IMR-90 (cell line): ENCODE measurements around the gene SMCO3. TPM values are rescaled to one million over a fixed set of nuclear protein-coding genes. Genes with fewer than 3 reads are reported as not detected.

ENCODE experiments used
- ATAC-seq: fragments of 200-7000 bp; cut with Tn5 transposase; 2 replicates; pipeline ENCODE4 v1.9.1; 2020; ENCODE audit warnings: low read depth, mild to moderate bottlenecking, moderate library complexity
- BruUV-seq: library from RNA; stranded (reverse); fragments of 400-500 nt; replicated peaks from 2 replicates; lab custom pipeline; 2021; lab: Mats Ljungman, UMichigan
- CTCF ChIA-PET: fragments of 300-600 bp; formaldehyde crosslinking; extraction: SDS; loops from one replicate; lab custom pipeline; 2021; ENCODE audit warnings: antibody characterized with exemption; lab: Yijun Ruan, JAX
- POLR2A ChIA-PET: fragments of 300-600 bp; sonication (Branson Sonifier 250); formaldehyde crosslinking; loops from one replicate; lab custom pipeline; 2022; ENCODE audit warnings: antibody characterized with exemption; ENCODE audit not compliant: unreplicated experiment; lab: Charles Lee
- DNase-seq: peaks from one replicate; pipeline ENCODE4 v3.0.0; 2013
- H2AFZ ChIP-seq: replicated peaks from 2 replicates; pipeline ENCODE3; 2013; ENCODE audit warnings: low read length, mild to moderate bottlenecking; ENCODE audit not compliant: poor library complexity
- H2AK5ac ChIP-seq: 2 replicates; pipeline ENCODE4 v1.6.1; 2013; ENCODE audit warnings: low read depth, low read length, inconsistent platforms
- H2AK9ac ChIP-seq: replicated peaks from 2 replicates; pipeline ENCODE3; 2013; ENCODE audit warnings: mild to moderate bottlenecking, low read depth, low read length, moderate library complexity; ENCODE audit not compliant: poor library complexity
- H2BK120ac ChIP-seq: 2 replicates; pipeline ENCODE4 v1.6.1; 2013; ENCODE audit warnings: low read depth, low read length, inconsistent platforms
- H2BK15ac ChIP-seq: 3 replicates; pipeline ENCODE4 v1.6.1; 2013; ENCODE audit warnings: low read depth, low read length, inconsistent platforms
- H2BK20ac ChIP-seq: 2 replicates; pipeline ENCODE4 v1.6.1; 2013; ENCODE audit warnings: low read depth, mild to moderate bottlenecking, inconsistent platforms, low read length, moderate library complexity
- H2BK5ac ChIP-seq: 2 replicates; pipeline ENCODE4 v1.6.1; 2013; ENCODE audit warnings: mild to moderate bottlenecking, low read depth, low read length, inconsistent platforms; ENCODE audit not compliant: poor library complexity, severe bottlenecking
- H3K14ac ChIP-seq: replicated peaks from 2 replicates; pipeline ENCODE4 v1.6.1; 2013; ENCODE audit warnings: low read depth, low read length, inconsistent platforms
- H3K18ac ChIP-seq: 2 replicates; pipeline ENCODE4 v1.6.1; 2013; ENCODE audit warnings: low read depth, low read length, control low read depth
- H3K23ac ChIP-seq: 2 replicates; pipeline ENCODE4 v1.6.1; 2013; ENCODE audit warnings: low read depth, low read length, inconsistent platforms
- H3K27ac ChIP-seq: 2 replicates; pipeline ENCODE4 v1.5.1; 2013; ENCODE audit warnings: mild to moderate bottlenecking, control low read depth, low read length; ENCODE audit not compliant: insufficient read depth
- H3K27me3 ChIP-seq: 2 replicates; pipeline ENCODE4 v1.6.1; 2013; ENCODE audit warnings: low read length; ENCODE audit not compliant: control insufficient read depth, insufficient read depth
- H3K36me3 ChIP-seq: 2 replicates; pipeline ENCODE4 v1.6.1; 2013; ENCODE audit warnings: low read length, mixed read lengths; ENCODE audit not compliant: control insufficient read depth, insufficient read depth
- H3K4ac ChIP-seq: 2 replicates; pipeline ENCODE4 v1.6.1; 2013; ENCODE audit warnings: low read depth, low read length, inconsistent platforms
- H3K4me1 ChIP-seq: 2 replicates; pipeline ENCODE4 v1.6.1; 2013; ENCODE audit warnings: low read length, mixed read lengths; ENCODE audit not compliant: control insufficient read depth, insufficient read depth
- H3K4me2 ChIP-seq: 2 replicates; pipeline ENCODE4 v1.6.1; 2013; ENCODE audit warnings: low read depth, mild to moderate bottlenecking, control low read depth, low read length, moderate library complexity
- H3K4me3 ChIP-seq: 2 replicates; pipeline ENCODE4 v1.5.1; 2013; ENCODE audit warnings: low read depth, mild to moderate bottlenecking, control low read depth, low read length, moderate library complexity; ENCODE audit not compliant: insufficient read depth
- H3K56ac ChIP-seq: 2 replicates; pipeline ENCODE4 v1.6.1; 2013; ENCODE audit warnings: low read length, inconsistent platforms; ENCODE audit not compliant: insufficient read depth; ENCODE audit errors: extremely low read depth
- H3K79me1 ChIP-seq, 2 experiments: 2 replicates each; pipeline ENCODE4 v1.6.1; 2013; ENCODE audit warnings: low read length in 2 of 2, inconsistent platforms in 1 of 2, low read depth in 1 of 2
- H3K9ac ChIP-seq: 2 replicates; pipeline ENCODE4 v1.6.1; 2013; ENCODE audit warnings: low read depth, low read length, control low read depth
- H3K9me1 ChIP-seq: 2 replicates; pipeline ENCODE4 v1.6.1; 2013; ENCODE audit warnings: low read length, inconsistent platforms; ENCODE audit not compliant: insufficient read depth
- H3K9me3 ChIP-seq: 2 replicates; pipeline ENCODE4 v1.6.1; 2013; ENCODE audit warnings: low read length; ENCODE audit not compliant: control insufficient read depth, insufficient read depth
- H4K20me1 ChIP-seq: 2 replicates; pipeline ENCODE4 v1.6.1; 2013; ENCODE audit warnings: low read length, inconsistent platforms; ENCODE audit not compliant: insufficient read depth
- H4K5ac ChIP-seq: 2 replicates; pipeline ENCODE4 v1.6.1; 2013; ENCODE audit warnings: mild to moderate bottlenecking, low read depth, low read length, control low read depth
- H4K8ac ChIP-seq, 2 experiments: 2 replicates each; pipeline ENCODE4 v1.6.1; 2013; ENCODE audit warnings: low read depth in 2 of 2, low read length in 2 of 2, control low read depth in 1 of 2, inconsistent platforms in 1 of 2
- H4K91ac ChIP-seq: 2 replicates; pipeline ENCODE4 v1.6.1; 2013; ENCODE audit warnings: low read depth, low read length, inconsistent platforms; ENCODE audit not compliant: insufficient read depth
- BHLHE40 ChIP-seq: fragments of 150-350 bp; IDR thresholded peaks from 2 replicates; pipeline ENCODE4 v1.6.1; 2016; ENCODE audit warnings: mild to moderate bottlenecking, low read depth, low read length
- CEBPB ChIP-seq: IDR thresholded peaks from 2 replicates; pipeline ENCODE4 v1.6.1; 2012; ENCODE audit warnings: low read depth, low read length, improper control_type of control experiment
- CHD1 ChIP-seq: IDR thresholded peaks from 2 replicates; pipeline ENCODE4 v1.6.1; 2012; ENCODE audit warnings: low read depth, low read length, improper control_type of control experiment
- CTCF ChIP-seq: conservative IDR thresholded peaks from 2 replicates; pipeline ENCODE4 v1.5.1; 2012; ENCODE audit warnings: mild to moderate bottlenecking, low read depth, low read length, improper control_type of control experiment
- ELK1 ChIP-seq: fragments of 150-350 bp; IDR thresholded peaks from 2 replicates; pipeline ENCODE4 v1.6.1; 2016; ENCODE audit warnings: low read depth, mild to moderate bottlenecking, low read length, moderate library complexity, borderline replicate concordance
- FOS ChIP-seq: fragments of 150-350 bp; IDR thresholded peaks from 2 replicates; pipeline ENCODE4 v1.6.1; 2016; ENCODE audit warnings: low read depth, low read length
- MAFK ChIP-seq: IDR thresholded peaks from 2 replicates; pipeline ENCODE4 v1.6.1; 2012; ENCODE audit warnings: low read depth, low read length, improper control_type of control experiment
- MAZ ChIP-seq: IDR thresholded peaks from 2 replicates; pipeline ENCODE4 v1.6.1; 2012; ENCODE audit warnings: low read depth, mild to moderate bottlenecking, low read length, improper control_type of control experiment, moderate library complexity, borderline replicate concordance
- MXI1 ChIP-seq: IDR thresholded peaks from 2 replicates; pipeline ENCODE4 v1.6.1; 2012; ENCODE audit warnings: low read depth, mild to moderate bottlenecking, low read length, moderate library complexity, borderline replicate concordance
- NFE2L2 ChIP-seq: fragments of 150-350 bp; IDR thresholded peaks from 2 replicates; pipeline ENCODE4 v1.6.1; 2016; ENCODE audit warnings: low read depth, mild to moderate bottlenecking, low read length
- POLR2A ChIP-seq: IDR thresholded peaks from 2 replicates; pipeline ENCODE4 v1.6.1; 2012; ENCODE audit warnings: mild to moderate bottlenecking, low read depth, low read length
- RAD21 ChIP-seq: IDR thresholded peaks from 2 replicates; pipeline ENCODE4 v1.6.1; 2012; ENCODE audit warnings: low read length, improper control_type of control experiment
- RCOR1 ChIP-seq: IDR thresholded peaks from 2 replicates; pipeline ENCODE4 v1.6.1; 2012; ENCODE audit warnings: mild to moderate bottlenecking, low read length, improper control_type of control experiment; ENCODE audit not compliant: insufficient replicate concordance
- RFX5 ChIP-seq: IDR thresholded peaks from 2 replicates; pipeline ENCODE4 v1.8.0; 2012; ENCODE audit warnings: low read depth, mild to moderate bottlenecking, low read length, moderate library complexity
- SMC3 ChIP-seq: fragments of 150-350 bp; IDR thresholded peaks from 2 replicates; pipeline ENCODE4 v1.6.1; 2016; ENCODE audit warnings: low read depth, mild to moderate bottlenecking, antibody characterized with exemption, low read length, moderate library complexity
- USF2 ChIP-seq: fragments of 150-350 bp; IDR thresholded peaks from 2 replicates; pipeline ENCODE4 v1.6.1; 2017; ENCODE audit warnings: mild to moderate bottlenecking, antibody characterized with exemption, low read length, low read depth
- dilution Hi-C: fragments of 300-500 bp; cut with HindIII; formaldehyde crosslinking; loops from one replicate; pipeline ENCODE4 v1.14.3; 2018; ENCODE audit warnings: low sequenced_read_pairs; ENCODE audit not compliant: unreplicated experiment
- in situ Hi-C: fragments of 300-500 bp; cut with MboI; formaldehyde crosslinking; loops from 3 replicates; pipeline ENCODE4 v1.14.3; 2019; ENCODE audit warnings: low sequenced_read_pairs, inconsistent platforms, mixed read lengths
- intact Hi-C: fragments of 100-400 bp; cut with micrococcal nuclease; formaldehyde crosslinking; loops from 2 replicates; pipeline ENCODE4 v1.10.0; 2022
- polyA plus RNA-seq, 3 experiments: library from polyadenylated mRNA; depleted of rRNA; stranded (reverse); fragments of >200 nt; gene quantifications; 2 replicates each; pipeline ENCODE4 v1.2.3, GENCODE V29; 2012; ENCODE audit warnings: low replicate concordance in 1 of 3
- total RNA-seq: library from RNA; depleted of rRNA; stranded (reverse); fragments of >200 nt; gene quantifications from 2 replicates; pipeline ENCODE4 v1.2.3, GENCODE V29; 2012

Gene SMCO3
- total and polyA plus RNA-seq, 2 of the 4 experiments (the other 2 are of a cell fraction): under 0.01 to 0.07 TPM

- dilution Hi-C loops: no loop called here
- H3K9ac ChIP-seq: no peak overlapping the region
- H3K23ac ChIP-seq: no peak overlapping the region
- ATAC-seq (no peak), DNase-seq (no peak)
- no peak overlapping the region for H3K4me2 ChIP-seq
- intact Hi-C loops: no loop called here
- no peak overlapping the region for H2AFZ ChIP-seq
- H2AK5ac ChIP-seq: no peak overlapping the region
- peaks cover 3% of the 10 kb centered on the region for H3K4me1 ChIP-seq
- no peaks in the 10 kb centered on the region for H3K79me1 ChIP-seq
- no peak overlapping the region for H2AK9ac ChIP-seq
- H3K56ac ChIP-seq: no peak overlapping the region
- H4K91ac ChIP-seq: no peak overlapping the region
- ChIA-PET POLR2A (no interaction called here), CTCF (interaction anchor here (0.7 kb wide), 1 partner anchor 460 kb away, joined by 7 read pairs; no protein-coding TSS in a partner anchor)
- H3K9me3 ChIP-seq: no peaks in the 10 kb centered on the region
- H4K8ac ChIP-seq: no peak overlapping the region
- no peak overlapping the region for H3K14ac ChIP-seq
- in situ Hi-C loops: loop anchor here (25.0 kb wide), 2 partner anchors 395 to 1105 kb away; partner anchors contain the start of gene STRAP
- H2BK120ac ChIP-seq: no peak overlapping the region
- no peaks in the 10 kb centered on the region for H3K27me3 ChIP-seq
- no peak overlapping the region for H3K4ac ChIP-seq
- peaks cover 3% of the 10 kb centered on the region; the same call in 1 of the 2 replicates for H3K9me1 ChIP-seq
- H3K27ac ChIP-seq: no peak overlapping the region
- H3K18ac ChIP-seq: no peak overlapping the region
- H4K5ac ChIP-seq: no peak overlapping the region
- peaks cover 8% of the 10 kb centered on the region for H3K36me3 ChIP-seq
- no peak overlapping the region for H2BK5ac ChIP-seq
- H2BK20ac ChIP-seq: no peak overlapping the region
- no peak overlapping the region for H3K4me3 ChIP-seq
- no peak for TF ChIP-seq RFX5
- TF ChIP-seq RCOR1: no peak
- TF ChIP-seq POLR2A: no peak
- no peak for TF ChIP-seq CTCF
- TF ChIP-seq FOS: no peak
- TF ChIP-seq USF2: no peak
- no peak for TF ChIP-seq MAZ
- TF ChIP-seq RAD21: no peak
- TF ChIP-seq MXI1: no peak
- no peak for TF ChIP-seq MAFK
- TF ChIP-seq CEBPB: no peak
- no peak for TF ChIP-seq NFE2L2
- TF ChIP-seq SMC3: no peak
- TF ChIP-seq CHD1: no peak
- TF ChIP-seq ELK1: no peak
- TF ChIP-seq BHLHE40: no peak
- no peaks in the 10 kb centered on the region for H4K20me1 ChIP-seq
- no TSS peak for BruUV-seq
- H2BK15ac ChIP-seq: no peak overlapping the region
Observed at GRCh38 chr12:14782756-14783155, 31.2 kb downstream of the SMCO3 start.
